K562 (cell line): ENCODE data around the gene AQR. TPM values are rescaled to one million over a fixed set of nuclear protein-coding genes. Genes with fewer than 3 reads are reported as not detected.

Experiments
- CHCHD3 ChIP-seq: fragments of 250-450 bp; sonication (Bioruptor Pico); IDR thresholded peaks from 2 replicates; pipeline ENCODE4 v2.1.2; 2022; ENCODE audit warnings: mild to moderate bottlenecking
- EHMT2 ChIP-seq: fragments of 450-650 bp; IDR thresholded peaks from 2 replicates; pipeline ENCODE4 v1.6.1; 2018; ENCODE audit warnings: antibody characterized with exemption
- FOXM1 ChIP-seq, 2 experiments: fragments of 450-650 bp in 1 of 2; sonication (generic) in 1 of 2; formaldehyde crosslinking in 1 of 2; IDR thresholded peaks; 2 replicates each; pipeline versions ENCODE4 v1.6.1 to v1.9.0; 2017 to 2022; ENCODE audit warnings: low read depth in 2 of 2, mild to moderate bottlenecking in 2 of 2, missing genetic modification reagents in 1 of 2, moderate library complexity in 1 of 2
- HDAC1 ChIP-seq, 2 experiments: fragments of 450-650 bp; IDR thresholded peaks; 2 replicates each; pipeline ENCODE4 v1.6.1; 2016 to 2017; ENCODE audit warnings: inconsistent platforms in 1 of 2, mild to moderate bottlenecking in 1 of 2, moderate library complexity in 1 of 2
- KDM1A ChIP-seq, 2 experiments: fragments of 450-650 bp; IDR thresholded peaks; 2 replicates each; pipeline ENCODE4 v1.6.1; 2016; ENCODE audit warnings: mild to moderate bottlenecking in 2 of 2
- MTA3 ChIP-seq: fragments of 450-650 bp; formaldehyde crosslinking; IDR thresholded peaks from 2 replicates; pipeline ENCODE4 v1.6.1; 2017; ENCODE audit warnings: mild to moderate bottlenecking, borderline replicate concordance
- NCOA6 ChIP-seq: fragments of 450-650 bp; IDR thresholded peaks from 2 replicates; pipeline ENCODE4 v1.6.1; 2017; ENCODE audit warnings: mild to moderate bottlenecking
- RFX1 ChIP-seq: fragments of 450-650 bp; IDR thresholded peaks from 2 replicates; pipeline ENCODE4 v1.6.1; 2016; ENCODE audit warnings: mild to moderate bottlenecking, moderate library complexity
- RNF2 ChIP-seq: sonication (generic); IDR thresholded peaks from 2 replicates; pipeline ENCODE4 v1.6.1; 2016
- SRSF7 ChIP-seq: fragments of 200-400 bp; formaldehyde crosslinking; optimal IDR thresholded peaks from 2 replicates; pipeline ENCODE3; 2017; ENCODE audit warnings: mild to moderate bottlenecking, low read depth, low read length
- TARDBP ChIP-seq: fragments of 450-650 bp; IDR thresholded peaks from 2 replicates; pipeline ENCODE4 v1.6.1; 2016
- ZFP30 ChIP-seq: fragments of 250-450 bp; sonication (Bioruptor Pico); IDR thresholded peaks from 2 replicates; pipeline ENCODE4 v1.8.0; 2022; ENCODE audit warnings: moderate library complexity, mild to moderate bottlenecking, inconsistent platforms, borderline replicate concordance
- ZNF3 ChIP-seq: fragments of 250-450 bp; sonication (Bioruptor Pico); IDR thresholded peaks from 2 replicates; pipeline ENCODE4 v1.5.0; 2021; ENCODE audit warnings: mild to moderate bottlenecking, moderate library complexity
- ZNF668 ChIP-seq: fragments of 250-450 bp; sonication (Bioruptor Pico); IDR thresholded peaks from 2 replicates; pipeline ENCODE4 v1.8.0; 2022; ENCODE audit warnings: mild to moderate bottlenecking, inconsistent platforms
- ZNF780A ChIP-seq: fragments of 250-450 bp; sonication (Bioruptor Pico); IDR thresholded peaks from 2 replicates; pipeline ENCODE4 v1.5.0; 2021; ENCODE audit warnings: mild to moderate bottlenecking
- polyA plus RNA-seq, 8 experiments: library from polyadenylated mRNA; depleted of rRNA in 4 of 8; stranded (reverse) in 5 of 8; unstranded in 3 of 8; fragments of >200 nt; fragmentation: Nextera tagmentation in 2 of 8; fragmentation: Illumina TruSeq in 1 of 8; extraction: Ambion mirVana in 2 of 8; extraction: Trizol in 1 of 8; gene quantifications; 2 replicates each; pipeline versions ENCODE4 v1.2.1 to v1.2.3, GENCODE V29; 2011 to 2014; ENCODE audit warnings: inconsistent platforms in 1 of 8, missing spikeins in 1 of 8
- total RNA-seq, 7 experiments: library from RNA; depleted of rRNA in 6 of 7; stranded (reverse); fragments of >200 nt in 6 of 7; fragmentation: Illumina TruSeq in 2 of 7; extraction: Trizol in 2 of 7; gene quantifications; 2 replicates each; pipeline versions ENCODE4 v1.2.1 to v1.2.3, GENCODE V29; 2011 to 2021; ENCODE audit warnings: low replicate concordance in 1 of 7
- TF ChIP-seq, protein P1 (sequence below): sonication (generic); formaldehyde crosslinking; IDR thresholded peaks from 2 replicates; pipeline ENCODE4 v1.8.1; 2023; ENCODE audit warnings: mild to moderate bottlenecking, missing genetic modification reagents
- TF ChIP-seq, protein P2 (sequence below): IDR thresholded peaks from 2 replicates; pipeline ENCODE4 v1.6.1; 2011; ENCODE audit warnings: borderline replicate concordance, low read depth, mild to moderate bottlenecking, moderate library complexity, low read length; ENCODE audit not compliant: insufficient read depth, poor library complexity, severe bottlenecking
- TF ChIP-seq, protein P3 (sequence below): fragments of 450-650 bp; IDR thresholded peaks from 2 replicates; pipeline ENCODE4 v1.6.1; 2016
- TF ChIP-seq, protein P4 (sequence below): sonication (generic); formaldehyde crosslinking; IDR thresholded peaks from 2 replicates; pipeline ENCODE4 v1.8.0; 2022; ENCODE audit warnings: mild to moderate bottlenecking, missing genetic modification reagents

Gene AQR
- total and polyA plus RNA-seq, 9 of the 15 experiments (the other 6 are each of a cell fraction or from before 2014, with no cell fraction given), result 22.0 to 62.9 (median 39.3) TPM

DNA sequence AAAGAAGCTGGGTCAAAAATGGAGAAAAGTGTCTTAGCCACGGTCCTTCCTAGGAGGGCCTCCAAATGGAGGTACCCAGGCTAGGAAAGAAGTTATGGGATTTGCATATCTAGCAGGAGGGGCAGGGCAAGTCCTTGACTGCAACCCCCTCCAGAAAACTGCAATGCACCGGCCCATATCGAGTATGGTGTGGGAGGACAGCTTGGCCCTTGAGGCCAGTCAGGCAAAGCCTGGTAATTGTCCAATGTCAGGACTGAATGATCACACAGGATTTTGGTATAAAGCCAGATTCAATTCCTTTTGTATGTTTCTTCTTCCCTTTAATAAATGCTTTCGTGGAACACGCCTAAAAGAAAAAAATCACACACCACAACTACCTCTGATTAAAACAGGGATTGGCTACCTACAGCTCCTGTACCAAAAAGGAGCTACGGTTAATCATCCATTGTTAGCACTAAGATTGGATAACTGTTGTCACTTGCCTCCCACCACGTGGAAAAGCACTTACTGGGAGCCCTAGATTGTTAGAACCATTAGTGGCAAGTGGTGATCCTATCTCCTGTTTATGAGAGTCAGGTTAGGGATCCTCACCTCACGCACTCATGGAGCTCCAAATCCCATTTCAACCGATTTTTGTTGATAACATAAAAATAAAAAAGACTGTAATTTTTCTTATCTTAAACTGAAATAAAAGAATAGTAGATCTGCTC, 17.4 kb upstream of the AQR start (continued):
- TF ChIP-seq, protein P1, sequence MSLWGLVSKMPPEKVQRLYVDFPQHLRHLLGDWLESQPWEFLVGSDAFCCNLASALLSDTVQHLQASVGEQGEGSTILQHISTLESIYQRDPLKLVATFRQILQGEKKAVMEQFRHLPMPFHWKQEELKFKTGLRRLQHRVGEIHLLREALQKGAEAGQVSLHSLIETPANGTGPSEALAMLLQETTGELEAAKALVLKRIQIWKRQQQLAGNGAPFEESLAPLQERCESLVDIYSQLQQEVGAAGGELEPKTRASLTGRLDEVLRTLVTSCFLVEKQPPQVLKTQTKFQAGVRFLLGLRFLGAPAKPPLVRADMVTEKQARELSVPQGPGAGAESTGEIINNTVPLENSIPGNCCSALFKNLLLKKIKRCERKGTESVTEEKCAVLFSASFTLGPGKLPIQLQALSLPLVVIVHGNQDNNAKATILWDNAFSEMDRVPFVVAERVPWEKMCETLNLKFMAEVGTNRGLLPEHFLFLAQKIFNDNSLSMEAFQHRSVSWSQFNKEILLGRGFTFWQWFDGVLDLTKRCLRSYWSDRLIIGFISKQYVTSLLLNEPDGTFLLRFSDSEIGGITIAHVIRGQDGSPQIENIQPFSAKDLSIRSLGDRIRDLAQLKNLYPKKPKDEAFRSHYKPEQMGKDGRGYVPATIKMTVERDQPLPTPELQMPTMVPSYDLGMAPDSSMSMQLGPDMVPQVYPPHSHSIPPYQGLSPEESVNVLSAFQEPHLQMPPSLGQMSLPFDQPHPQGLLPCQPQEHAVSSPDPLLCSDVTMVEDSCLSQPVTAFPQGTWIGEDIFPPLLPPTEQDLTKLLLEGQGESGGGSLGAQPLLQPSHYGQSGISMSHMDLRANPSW (CRISPR knock-in tag), result no peak
- TF ChIP-seq ZNF668 (CRISPR knock-in tag) (no peak), KDM1A (IDR thresholded peaks at IDR 0.05) (0 out of 4 replicates have a peak, but pooled peaks of 1 of the 2 experiments have one; percentile 44), ZFP30 (CRISPR knock-in tag) (no peak), NCOA6 (no peak), FOXM1 (IDR thresholded peaks at IDR 0.05; ENCODE audit: low read depth) (no peak), FOXM1 (CRISPR knock-in tag; IDR thresholded peaks at IDR 0.05; ENCODE audit: low read depth) (no peak), RFX1 (no peak), HDAC1 (IDR thresholded peaks at IDR 0.05) (no peak; a peak in 1 of 4 replicates), TARDBP (no peak), SRSF7 (no peak), ZNF780A (CRISPR knock-in tag) (no peak), ZNF3 (CRISPR knock-in tag) (no peak), MTA3 (no peak), RNF2 (no peak), EHMT2 (no peak), CHCHD3 (CRISPR knock-in tag) (no peak)
- TF ChIP-seq, protein P2, sequence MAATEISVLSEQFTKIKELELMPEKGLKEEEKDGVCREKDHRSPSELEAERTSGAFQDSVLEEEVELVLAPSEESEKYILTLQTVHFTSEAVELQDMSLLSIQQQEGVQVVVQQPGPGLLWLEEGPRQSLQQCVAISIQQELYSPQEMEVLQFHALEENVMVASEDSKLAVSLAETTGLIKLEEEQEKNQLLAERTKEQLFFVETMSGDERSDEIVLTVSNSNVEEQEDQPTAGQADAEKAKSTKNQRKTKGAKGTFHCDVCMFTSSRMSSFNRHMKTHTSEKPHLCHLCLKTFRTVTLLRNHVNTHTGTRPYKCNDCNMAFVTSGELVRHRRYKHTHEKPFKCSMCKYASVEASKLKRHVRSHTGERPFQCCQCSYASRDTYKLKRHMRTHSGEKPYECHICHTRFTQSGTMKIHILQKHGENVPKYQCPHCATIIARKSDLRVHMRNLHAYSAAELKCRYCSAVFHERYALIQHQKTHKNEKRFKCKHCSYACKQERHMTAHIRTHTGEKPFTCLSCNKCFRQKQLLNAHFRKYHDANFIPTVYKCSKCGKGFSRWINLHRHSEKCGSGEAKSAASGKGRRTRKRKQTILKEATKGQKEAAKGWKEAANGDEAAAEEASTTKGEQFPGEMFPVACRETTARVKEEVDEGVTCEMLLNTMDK, result no peak
- TF ChIP-seq, protein P3, sequence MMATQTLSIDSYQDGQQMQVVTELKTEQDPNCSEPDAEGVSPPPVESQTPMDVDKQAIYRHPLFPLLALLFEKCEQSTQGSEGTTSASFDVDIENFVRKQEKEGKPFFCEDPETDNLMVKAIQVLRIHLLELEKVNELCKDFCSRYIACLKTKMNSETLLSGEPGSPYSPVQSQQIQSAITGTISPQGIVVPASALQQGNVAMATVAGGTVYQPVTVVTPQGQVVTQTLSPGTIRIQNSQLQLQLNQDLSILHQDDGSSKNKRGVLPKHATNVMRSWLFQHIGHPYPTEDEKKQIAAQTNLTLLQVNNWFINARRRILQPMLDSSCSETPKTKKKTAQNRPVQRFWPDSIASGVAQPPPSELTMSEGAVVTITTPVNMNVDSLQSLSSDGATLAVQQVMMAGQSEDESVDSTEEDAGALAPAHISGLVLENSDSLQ, result no peak
- TF ChIP-seq, protein P4, sequence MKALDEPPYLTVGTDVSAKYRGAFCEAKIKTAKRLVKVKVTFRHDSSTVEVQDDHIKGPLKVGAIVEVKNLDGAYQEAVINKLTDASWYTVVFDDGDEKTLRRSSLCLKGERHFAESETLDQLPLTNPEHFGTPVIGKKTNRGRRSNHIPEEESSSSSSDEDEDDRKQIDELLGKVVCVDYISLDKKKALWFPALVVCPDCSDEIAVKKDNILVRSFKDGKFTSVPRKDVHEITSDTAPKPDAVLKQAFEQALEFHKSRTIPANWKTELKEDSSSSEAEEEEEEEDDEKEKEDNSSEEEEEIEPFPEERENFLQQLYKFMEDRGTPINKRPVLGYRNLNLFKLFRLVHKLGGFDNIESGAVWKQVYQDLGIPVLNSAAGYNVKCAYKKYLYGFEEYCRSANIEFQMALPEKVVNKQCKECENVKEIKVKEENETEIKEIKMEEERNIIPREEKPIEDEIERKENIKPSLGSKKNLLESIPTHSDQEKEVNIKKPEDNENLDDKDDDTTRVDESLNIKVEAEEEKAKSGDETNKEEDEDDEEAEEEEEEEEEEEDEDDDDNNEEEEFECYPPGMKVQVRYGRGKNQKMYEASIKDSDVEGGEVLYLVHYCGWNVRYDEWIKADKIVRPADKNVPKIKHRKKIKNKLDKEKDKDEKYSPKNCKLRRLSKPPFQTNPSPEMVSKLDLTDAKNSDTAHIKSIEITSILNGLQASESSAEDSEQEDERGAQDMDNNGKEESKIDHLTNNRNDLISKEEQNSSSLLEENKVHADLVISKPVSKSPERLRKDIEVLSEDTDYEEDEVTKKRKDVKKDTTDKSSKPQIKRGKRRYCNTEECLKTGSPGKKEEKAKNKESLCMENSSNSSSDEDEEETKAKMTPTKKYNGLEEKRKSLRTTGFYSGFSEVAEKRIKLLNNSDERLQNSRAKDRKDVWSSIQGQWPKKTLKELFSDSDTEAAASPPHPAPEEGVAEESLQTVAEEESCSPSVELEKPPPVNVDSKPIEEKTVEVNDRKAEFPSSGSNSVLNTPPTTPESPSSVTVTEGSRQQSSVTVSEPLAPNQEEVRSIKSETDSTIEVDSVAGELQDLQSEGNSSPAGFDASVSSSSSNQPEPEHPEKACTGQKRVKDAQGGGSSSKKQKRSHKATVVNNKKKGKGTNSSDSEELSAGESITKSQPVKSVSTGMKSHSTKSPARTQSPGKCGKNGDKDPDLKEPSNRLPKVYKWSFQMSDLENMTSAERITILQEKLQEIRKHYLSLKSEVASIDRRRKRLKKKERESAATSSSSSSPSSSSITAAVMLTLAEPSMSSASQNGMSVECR (CRISPR knock-in tag), result 0 out of 2 replicates have a peak, but pooled peaks have one; percentile 31
